UCSD-AML1 (cell line): Measurements from ENCODE around the gene MATK.
"Not testable (repeated sequence)": the region's sequence is repeated elsewhere in the genome, so short reads cannot be mapped to it uniquely, and the experiment has no call there.

Experiments used
- DNase-seq: peaks from one replicate; lab custom pipeline; 2025; ENCODE audit not compliant: unreplicated experiment; lab: John Stamatoyannopoulos, UW

MATK gene

DNA sequence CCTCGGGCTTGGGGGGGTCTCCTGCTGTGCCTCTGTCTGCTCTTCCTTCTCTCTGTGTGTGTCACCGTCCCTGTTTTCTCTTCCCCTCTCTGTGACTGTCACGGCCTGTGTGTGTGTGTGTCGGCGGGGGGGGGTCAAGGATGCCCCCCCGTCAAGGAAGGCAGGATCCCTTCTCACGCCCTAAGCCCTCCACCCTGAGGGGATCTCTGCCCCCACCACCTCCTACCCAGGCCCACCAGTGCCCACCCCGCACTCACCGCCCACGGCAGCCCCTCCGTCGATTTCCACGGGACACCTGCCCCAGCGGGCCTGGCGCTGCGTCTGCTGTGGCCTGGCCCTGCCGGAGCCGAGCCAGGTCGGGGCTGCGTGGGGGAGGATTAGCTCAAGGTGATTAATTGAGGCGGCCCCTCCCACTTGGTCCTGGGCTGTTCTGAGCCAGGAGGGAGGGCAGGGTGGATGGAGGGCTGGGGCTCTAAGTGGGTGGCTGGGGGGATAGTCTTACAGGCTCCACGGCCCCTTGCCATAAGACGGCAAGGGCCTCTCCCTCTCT, 14.2 kb downstream of the MATK start, which contains the start of gene RAX2:
RAX2 (minus strand) TSS at position 323 of the 550 bp plus-strand sequence. CDS start 486 bp downstream, outside the sequence.
- DNase-seq, result no peak

DNA sequence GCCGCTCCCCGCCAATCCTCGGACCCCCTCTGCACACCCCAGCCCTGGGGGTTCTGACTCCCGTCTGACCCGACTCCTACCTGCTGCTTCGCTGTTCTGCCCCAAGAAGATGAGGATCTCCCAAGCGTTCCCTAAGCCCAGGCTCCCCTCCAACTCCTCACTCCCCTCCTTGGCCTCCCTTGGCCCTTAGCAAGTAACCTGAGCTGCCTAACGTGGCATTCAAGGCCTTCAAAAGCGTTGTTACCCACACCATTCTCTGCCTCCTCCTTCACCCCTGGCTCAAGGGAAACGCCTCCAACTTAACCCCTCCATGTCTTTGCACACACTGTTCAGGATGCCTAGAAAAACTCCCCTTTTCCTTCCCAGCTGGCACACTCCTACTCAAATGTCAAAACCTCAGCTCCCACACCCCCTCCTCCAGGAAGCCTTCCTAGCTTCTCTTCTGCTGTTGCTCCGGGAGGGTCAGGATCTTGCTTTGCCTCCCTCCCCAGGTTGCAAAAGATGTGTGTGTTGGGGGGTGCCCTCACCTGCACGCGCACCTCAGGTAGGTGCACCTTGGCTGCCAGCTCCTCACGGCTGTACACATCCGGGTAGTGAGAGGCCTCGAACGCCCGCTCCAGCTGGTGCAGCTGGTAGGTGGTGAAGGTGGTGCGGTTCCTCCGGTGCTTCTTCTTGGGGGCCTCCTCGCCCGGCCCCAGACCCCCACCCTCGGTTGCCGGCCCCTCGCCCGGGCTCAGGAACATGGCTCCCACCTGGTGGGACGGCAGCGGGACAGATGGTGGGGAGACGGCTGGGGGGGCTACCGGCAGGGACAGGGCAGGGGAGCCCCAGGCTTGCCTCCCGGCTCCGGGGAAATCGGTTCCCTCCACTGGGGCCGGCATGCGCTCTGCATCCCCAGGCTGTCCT, 14.9 kb downstream of the MATK start:
- DNase-seq, result no peak

DNA sequence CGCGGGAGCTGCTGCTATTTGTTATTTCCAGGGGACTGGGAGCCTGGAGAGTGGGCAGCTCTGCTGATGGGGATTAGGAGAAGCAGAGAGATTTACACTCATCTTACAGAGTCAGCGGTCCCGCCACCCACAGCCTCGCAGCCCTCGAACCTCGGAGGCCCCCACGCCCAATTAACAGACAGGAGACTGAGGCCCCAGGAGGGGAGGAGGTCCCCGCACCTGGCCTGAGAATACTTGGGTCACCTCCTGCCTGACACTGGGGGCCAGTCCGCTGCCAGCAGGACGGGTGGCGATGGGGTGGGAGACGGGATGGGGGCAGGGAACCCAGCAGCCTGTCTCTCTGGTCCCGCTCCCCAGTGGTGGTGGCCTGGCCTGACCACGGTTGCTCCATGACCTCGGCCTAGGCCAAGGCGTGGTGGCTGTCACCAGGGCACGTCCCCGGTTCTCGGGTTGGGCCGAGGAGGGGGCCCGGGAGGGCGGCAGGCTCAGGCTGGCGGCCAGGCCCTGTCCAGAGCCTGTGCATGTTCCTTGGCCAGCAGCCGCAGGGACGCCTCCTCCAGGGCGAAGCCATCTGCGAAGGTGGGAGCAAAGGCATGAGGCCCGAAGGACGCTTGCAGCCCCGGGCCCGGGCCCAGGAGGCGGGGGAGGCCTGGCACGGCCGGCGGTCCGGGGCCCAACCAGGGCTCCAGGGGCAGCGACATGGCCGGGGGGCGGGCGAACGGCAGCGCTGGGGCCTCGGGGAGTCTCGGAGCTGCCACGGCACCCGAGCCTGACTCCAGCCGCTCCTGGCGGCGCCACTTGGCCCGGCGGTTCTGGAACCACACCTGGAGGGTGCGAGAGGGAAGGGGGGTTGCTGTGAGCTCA, 15.8 kb downstream of the MATK start:
- DNase-seq, result no peak

DNA sequence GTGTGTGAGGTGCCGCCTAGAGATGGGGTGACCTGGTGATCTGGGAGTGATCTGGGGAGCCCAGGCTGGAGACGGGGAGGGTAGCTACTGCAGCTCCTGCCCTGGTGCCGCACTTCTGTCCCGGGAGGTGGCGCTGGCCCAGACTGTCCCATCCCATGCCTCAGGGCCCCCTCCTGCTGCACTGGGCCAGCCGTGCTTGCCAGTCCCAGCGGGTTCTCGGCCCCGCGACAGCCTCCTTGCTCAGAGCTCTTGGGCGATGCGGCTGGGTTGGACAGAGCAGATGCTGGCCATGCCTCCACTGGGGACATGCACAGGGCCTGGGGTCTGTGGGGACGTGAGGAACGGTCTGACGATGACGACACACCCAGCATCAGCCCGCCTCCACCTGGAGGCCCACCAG, 16.7 kb downstream of the MATK start:
- no peak for DNase-seq

DNA sequence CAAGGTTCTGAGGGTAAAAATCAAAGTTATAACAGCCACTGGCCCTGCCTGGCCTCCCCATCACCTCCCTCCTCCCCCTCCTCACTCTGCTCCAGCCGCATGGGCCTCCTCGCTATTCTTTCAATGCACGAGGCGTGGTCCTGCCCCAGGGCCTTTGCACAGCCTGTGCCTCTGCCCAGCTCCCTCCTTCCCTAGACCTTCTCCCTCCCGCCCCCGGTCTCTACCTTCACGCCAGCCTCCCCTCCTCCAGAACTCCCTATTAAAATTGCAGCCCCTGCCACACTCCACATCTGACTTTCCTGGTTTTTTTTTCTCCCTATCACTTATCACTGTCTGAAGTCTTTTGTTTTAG, 17.5 kb downstream of the MATK start:
- no peak for DNase-seq

DNA sequence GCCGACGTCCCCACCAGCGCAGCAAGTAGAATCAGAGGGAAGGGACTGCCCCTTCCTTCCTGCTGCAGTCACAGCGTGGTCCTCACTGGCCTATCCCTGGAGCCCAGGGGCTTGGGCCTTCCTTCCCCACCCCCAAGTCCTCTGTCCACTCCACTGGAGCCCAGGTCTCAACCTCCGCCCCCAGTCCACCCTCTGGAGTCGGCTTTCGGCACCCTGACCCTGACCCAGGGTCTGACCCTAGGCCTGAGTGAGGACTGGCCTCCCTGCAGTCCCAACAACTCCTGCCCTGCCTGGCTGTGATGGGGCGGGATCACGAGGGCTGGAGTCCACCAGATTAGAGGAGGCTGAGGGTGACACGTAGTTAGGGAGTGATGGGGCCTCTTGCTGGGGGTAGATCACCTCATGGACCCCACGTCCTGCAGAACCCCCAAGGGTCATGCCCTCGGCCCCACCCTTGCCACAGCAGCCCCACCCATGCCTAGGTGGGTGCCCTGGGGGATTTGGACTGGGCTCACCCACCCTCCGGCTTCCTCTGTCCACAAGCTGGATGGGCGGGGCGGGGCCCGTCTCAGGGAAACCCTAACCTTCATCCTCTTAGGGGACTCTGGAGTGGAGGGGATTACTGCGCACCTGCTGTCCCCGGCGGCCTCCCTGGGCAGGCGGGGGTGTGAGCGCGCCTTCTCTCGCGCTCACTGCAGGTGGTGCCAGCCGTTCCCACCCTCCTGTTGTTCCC, 18.0 kb downstream of the MATK start:
- no peak for DNase-seq

DNA sequence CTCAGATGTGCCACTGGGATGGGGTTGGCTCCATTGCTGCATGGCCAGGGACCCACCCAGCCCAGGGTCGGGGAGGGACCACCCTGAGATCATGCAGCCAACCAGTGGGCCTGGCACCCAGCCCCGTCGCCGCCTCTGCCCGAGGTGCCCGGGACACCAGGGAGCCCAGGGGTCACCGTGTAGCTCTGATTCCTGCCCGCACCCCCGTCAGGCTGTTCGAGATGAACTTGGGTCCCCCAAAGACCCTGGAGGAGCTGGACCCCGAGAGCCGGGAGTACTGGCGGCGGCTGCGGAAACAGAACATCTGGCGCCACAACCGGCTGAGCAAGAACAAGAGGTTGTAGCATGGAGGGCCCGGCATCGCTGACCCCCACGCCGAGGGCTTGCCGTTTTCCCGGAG, 19.1 kb downstream of the MATK start:
- DNase-seq, result no peak

DNA sequence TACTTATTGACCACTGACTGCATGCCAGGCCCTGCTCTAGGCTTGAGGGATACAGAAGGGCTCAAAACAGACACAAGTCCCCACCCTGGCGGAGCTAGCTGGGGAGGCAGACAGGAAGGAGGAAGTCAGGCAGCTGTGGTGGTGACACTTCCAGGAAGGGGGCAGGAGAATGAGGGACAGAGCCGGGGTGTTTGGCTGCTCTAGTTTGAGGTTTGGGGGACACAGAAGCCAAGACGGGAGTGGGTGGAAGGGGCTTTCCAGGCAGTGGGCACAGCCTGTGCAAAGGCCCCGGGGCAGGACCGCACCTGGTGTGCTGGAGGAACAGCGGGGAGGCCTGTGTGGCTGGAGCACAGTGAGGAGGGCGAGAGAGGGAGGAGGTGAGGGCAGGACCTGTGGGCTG, 19.7 kb downstream of the MATK start:
- DNase-seq, result peak; percentile 26

DNA sequence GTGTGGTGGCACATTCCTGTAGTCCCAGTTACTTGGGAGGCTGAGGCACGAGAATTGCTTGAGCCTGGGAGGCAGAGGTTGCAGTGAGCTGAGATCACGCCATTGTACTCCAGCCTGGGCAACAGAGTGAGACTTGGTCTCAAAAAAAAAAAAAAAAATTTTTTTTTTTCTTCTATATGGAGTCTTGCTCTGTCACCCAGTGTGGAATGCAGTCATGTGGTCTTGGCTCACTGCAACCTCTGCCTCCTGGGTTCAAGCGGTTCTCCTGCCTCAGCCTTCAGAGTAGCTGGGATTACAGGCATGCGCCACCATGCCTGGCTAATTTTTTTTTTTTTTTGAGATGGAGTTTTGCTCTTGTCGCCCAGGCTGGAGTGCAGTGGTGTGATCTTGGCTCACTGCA, 20.4 kb downstream of the MATK start:
- not testable (repeated sequence) for DNase-seq

DNA sequence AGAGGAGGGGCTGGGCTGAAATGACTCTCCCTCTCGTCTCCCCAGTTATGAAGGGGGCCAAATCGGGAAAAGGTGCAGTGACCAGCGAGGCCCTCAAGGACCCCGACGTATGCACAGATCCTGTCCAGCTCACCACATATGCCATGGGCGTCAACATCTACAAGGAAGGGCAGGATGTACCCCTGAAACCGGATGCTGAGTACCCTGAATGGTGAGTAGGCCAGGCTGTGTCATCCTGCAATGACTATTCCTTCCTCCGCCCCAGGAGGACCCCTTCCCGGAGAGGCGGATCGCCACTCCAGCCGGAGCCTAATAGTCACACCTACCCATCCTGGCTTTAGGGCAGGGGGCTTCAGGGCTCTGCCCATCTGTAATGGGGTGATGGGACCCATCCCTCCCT, 21.1 kb downstream of the MATK start:
- DNase-seq, result no peak

DNA sequence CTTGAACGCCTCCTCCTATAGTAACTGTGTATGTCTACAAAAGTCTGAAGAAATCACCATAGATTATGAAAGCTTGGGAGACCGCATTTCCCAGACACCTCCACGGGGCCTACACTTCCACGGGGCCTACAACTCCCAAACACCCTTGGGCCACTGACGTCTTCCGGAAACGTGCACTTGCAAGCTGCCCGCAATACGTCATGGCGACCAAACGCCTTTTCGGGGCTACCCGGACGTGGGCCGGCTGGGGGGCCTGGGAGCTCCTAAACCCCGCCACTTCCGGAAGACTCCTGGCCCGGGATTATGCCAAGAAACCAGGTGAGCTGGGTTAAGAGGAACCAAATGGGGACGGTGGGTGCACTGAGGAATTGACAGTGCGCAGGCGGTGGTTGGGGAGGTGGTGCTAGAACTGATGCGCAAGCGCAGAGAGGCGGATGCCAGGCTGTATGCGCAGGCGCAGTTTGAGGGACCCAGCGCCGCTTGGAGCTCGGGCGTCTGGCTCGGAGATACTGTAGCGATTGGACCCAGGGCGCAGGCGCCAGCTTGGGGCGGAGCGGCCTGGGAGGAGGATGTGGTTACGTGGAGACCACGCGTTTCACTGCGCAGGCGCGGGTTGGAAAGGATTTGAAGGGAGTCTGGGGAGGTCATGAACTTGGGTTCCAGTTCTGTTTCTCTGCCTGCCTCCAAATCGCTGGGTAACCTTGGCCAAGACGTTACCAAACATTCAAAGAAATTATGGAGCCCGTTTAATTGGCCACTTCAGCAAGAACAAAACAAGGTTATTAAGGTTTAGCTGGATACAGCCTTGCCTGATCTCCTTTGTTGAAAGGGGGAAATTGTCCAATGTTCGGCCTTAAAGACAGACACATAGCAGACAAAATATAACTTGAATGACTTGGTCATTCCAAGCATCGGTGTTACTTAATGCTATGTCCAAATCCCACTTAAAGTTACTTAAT, 23.4 kb downstream of the MATK start, which contains the start of gene MRPL54:
MRPL54 (plus strand) TSS at position 182 of the 959 bp plus-strand sequence; CDS start at position 201, 19 bp downstream.
- peak; percentile 100 for DNase-seq

DNA sequence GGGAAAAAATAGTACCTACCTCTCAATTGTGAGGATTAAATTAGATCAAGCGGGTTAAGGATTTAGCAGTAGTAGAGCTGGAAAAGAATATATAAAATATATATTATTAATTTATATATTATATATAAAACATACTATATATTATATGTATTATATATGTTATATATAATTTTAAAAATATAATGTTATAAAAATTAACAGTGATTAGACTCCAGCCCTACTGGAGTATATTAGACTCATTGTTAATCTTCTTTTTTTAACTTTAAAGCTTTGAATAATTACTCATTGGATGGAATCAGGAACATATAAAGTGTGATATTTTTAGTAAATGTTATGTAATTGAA, 24.1 kb downstream of the MATK start:
- DNase-seq, result no peak

DNA sequence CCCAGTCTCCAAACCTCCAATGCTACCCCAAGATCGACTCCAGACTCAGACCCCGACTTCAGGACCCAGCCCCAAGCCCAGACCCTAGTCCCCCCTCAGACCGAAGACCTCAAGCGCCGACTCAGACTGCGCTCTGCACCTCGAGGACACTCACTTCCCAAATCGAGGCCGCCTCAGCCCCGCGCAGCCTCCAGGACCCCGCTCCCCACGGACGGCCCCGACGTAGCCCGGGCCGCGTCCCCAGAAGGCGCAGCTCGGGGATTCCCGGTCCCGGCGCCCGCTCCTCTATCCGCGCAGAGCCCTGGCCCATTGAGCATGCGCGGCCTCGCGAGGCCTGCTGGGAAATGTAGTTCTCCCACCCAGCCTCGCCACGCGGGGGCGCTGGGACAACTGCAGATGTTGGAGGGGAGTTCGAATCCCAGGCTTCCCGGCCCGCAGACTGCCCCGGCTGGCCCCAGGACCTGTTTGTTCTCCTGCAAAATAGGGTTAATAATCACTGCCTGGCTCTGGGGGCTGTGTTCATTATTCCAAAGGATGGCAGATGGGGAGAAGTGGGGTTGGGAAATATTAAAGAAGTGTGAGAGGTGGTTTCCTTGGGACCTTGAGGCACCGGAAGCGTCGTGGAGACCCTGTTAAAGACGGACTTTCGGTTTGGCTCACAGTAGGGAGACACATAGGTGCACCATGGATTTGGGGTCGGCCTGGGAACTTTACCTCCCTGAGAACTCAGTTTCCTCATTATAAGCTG, 24.6 kb downstream of the MATK start, which contains the start of gene APBA3:
APBA3 (minus strand) TSS at position 311 of the 748 bp plus-strand sequence. CDS start 1,428 bp downstream, outside the sequence.
- DNase-seq, result peak; percentile 96

DNA sequence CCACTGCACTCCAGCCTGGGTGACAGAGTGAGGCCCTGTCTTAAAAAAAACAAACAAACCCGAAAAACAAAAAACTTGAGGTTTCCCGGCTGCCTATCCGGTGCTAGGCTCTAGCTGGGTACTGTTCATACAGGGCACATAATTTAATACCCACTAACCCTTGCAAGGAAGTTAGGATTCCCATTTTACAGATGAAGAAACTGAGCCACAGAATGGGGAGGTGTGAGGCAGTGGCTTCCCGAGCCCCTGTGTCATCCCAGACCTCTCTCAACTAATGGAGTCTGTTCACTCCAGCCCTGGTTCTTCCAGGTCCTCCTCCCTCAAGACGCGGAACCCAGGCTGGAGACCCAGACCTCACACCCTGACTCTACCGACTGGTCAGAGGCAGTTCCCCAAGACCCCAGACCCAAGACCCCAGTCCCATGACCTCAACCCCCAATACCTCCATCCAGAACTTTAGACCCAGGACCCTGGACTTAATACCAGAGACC, 25.3 kb downstream of the MATK start:
- DNase-seq, result no peak

DNA sequence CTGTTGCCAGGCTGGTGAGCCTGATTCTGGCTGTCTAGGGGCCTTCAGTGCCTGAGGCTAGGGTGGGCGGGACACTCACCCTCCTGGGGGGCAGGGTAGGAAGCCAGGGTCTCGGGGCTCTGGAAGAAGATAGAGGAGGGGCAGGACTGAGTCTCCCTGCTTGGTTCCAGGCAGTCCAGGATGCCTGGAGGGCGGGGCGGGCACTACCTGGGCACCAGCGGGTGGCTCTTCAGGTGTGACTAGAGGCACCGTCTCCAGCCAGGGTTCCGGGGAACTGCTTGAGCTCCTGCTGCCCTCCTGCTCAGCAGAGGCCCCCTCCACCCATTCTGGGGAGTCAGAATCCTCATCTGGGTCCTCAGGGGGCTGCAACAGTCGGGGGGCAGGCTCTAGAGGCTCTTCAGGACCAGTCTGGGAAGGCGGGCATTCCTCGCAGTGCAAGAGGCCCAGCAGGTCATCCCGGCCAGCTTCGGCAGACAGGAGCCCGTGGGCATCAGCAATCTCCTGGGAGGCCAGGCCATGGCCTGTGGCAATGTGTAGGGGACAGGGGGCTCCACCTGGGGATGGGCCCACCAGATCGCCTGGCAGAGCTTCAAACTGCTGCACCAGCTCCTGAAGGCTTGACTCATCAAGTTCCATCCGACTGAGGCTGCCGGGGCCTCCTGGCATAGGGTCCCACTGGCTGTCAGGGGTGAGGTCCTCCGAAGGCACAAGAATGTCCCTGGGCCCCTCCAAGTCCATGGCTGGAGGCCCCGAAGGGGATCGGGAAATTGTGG, 26.5 kb downstream of the MATK start:
- no peak for DNase-seq

DNA sequence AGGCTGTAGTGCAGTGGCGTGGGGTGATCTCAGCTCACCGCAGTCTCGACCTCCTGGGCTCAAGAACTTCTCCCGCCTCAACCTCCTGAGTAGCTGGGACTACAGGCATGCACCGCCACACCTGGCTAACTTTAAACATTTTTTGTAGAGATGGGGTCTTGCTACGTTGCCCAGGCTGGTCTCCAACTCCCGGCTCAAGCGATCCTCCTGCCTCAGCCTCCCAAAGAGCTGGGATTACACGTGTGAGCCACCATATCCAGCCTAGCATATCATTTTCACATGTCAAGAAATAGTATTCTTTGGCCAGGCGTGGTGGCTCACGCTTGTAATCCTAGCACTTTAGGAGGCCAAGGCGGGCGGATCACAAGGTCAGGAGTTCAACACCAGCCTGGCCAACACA, 27.9 kb downstream of the MATK start:
- DNase-seq, result not testable (repeated sequence)

DNA sequence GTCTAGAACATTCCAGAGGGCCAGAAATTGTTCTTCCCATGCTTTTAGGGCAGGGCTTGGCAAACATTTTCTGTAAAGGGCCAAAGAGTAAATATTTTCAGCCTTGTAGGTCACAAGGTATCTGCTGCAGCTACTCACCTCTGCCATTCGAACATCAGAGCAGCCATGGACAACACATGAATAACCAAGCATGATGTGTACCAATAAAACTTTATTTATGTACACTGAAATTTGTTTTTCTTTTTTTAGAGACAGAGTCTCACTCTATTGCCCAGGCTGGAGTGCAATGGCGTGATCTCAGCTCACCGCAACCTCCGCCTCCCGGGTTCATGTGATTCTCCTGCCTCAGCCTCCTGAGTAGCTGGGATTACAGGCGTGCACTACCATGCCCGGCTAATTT, 28.5 kb downstream of the MATK start:
- DNase-seq, result not testable (repeated sequence)
